Measurements from ENCODE around the gene SULT6B1.
"Not testable (repeated sequence)": the region's sequence is repeated elsewhere in the genome, so short reads cannot be mapped to it uniquely, and the experiment has no call there.

The SULT6B1 gene, protein sequence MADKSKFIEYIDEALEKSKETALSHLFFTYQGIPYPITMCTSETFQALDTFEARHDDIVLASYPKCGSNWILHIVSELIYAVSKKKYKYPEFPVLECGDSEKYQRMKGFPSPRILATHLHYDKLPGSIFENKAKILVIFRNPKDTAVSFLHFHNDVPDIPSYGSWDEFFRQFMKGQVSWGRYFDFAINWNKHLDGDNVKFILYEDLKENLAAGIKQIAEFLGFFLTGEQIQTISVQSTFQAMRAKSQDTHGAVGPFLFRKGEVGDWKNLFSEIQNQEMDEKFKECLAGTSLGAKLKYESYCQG

GRCh38 chr2:37188570-37188969 lies at the start of gene SULT6B1:
Gene SULT6B1, minus strand, starts transcription at chr2:37188670. Its CDS starts 30 bp downstream, at chr2:37188640.
- peaks cover 34% of the 10 kb centered on the region for H3K4me1 ChIP-seq (ENCODE audit: insufficient read depth, low read length)
- no peaks in the 10 kb centered on the region for H3K36me3 ChIP-seq (ENCODE audit: insufficient read depth, low read length)
- H3K9me3 ChIP-seq (ENCODE audit: control insufficient read depth, insufficient read depth, low read length), result no peaks in the 10 kb centered on the region
- no peak within 1 kb of the TSS for H3K9ac ChIP-seq (ENCODE audit: low read depth, low read length)

- peaks cover 22% of the 10 kb centered on the region for H3K36me3 ChIP-seq (ENCODE audit: insufficient read depth, low read length)
Measured at GRCh38 chr2:37232131-37232933, 43.9 kb upstream of the SULT6B1 start.

DNA sequence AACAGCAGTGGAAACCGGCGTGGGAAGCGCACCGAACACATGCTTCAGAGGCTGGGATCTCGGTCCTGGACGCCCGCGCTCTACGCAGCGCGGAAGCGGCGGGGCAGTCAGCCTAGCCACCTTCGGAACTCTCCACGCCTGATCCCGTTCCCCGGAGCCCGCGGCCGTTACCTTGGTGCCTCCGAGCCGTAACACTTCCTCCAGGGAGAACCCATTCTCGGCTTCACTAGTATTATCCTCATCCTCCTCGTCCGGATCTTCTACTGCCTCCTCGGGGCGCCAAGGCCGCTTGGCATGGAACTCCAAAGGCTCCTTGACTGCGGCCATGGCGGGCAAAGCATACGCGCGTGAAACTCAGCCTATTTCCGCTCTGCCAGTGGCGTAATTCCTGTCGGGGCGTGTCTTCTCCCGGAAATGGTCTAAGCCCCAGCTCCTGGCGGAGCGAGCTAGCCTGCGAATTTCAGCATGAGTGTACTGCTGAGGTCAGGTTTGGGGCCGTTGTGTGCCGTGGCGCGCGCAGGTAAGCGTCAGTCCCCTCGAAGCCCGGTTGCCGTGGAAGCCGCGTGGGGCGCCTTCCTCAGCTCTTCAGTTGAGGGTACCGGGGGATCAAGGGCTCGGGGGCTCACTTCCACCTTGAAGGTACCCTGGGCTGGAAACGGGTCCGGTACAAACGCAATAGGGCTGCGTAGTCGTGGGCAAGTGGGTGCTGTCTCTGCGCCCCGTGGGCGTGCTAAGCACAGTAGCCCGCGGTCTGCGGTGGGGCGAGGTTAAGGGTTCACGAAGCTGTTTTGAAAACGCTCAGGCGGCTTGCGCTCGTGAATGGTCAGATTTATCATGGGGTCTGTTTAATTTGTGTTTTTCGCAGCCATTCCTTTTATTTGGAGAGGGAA lies 43.0 kb upstream of the SULT6B1 start, which contains the start of the genes CEBPZ and NDUFAF7:
Gene CEBPZ (minus strand): TSS at position 356 of the 890 bp plus-strand sequence. CDS start 29 bp downstream, at position 327.
Gene NDUFAF7 (plus strand): TSS at position 418 of the 890 bp plus-strand sequence. CDS start 48 bp downstream, at position 466.
- Histone ChIP-seq H3K36me3 (ENCODE audit: insufficient read depth, low read length) (peaks cover 27% of the 10 kb centered on the region), H3K4me1 (ENCODE audit: insufficient read depth, low read length) (peaks cover 23% of the 10 kb centered on the region), H3K9ac (ENCODE audit: low read depth, low read length) (peak within 1 kb of the TSS; percentile 92), H3K9me3 (ENCODE audit: control insufficient read depth, insufficient read depth, low read length) (no peaks in the 10 kb centered on the region)

More at GRCh38 chr2:37232131-37232933, 43.9 kb upstream of the SULT6B1 start:
- peaks cover 17% of the 10 kb centered on the region for H3K4me1 ChIP-seq (ENCODE audit: insufficient read depth, low read length)
- H3K9ac ChIP-seq (ENCODE audit: low read depth, low read length), result peak overlapping the region; percentile 92
- no peaks in the 10 kb centered on the region for H3K9me3 ChIP-seq (ENCODE audit: control insufficient read depth, insufficient read depth, low read length)

DNA sequence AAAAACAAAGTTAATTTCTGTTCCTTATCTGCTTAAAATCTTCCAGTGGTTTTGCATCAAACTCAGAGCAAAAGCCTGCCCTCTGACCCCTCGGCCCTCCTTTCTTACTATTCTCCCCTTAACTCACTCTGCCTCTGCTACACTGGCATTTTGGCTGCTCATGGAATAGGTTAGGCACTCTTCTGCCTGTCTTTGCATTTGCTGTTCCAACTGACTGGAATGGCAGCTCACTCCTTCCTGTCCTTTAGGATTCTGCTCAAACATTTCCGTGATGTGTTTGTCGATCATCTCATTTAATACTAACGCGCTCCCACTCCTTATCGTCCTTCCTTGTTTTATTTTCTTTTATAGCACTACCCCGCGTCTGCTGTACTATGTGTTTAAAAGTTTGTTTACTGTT lies 42.1 kb upstream of the SULT6B1 start:
- peaks cover 27% of the 10 kb centered on the region for H3K36me3 ChIP-seq (ENCODE audit: insufficient read depth, low read length)
- peaks cover 23% of the 10 kb centered on the region for H3K4me1 ChIP-seq (ENCODE audit: insufficient read depth, low read length)
- H3K9me3 ChIP-seq (ENCODE audit: control insufficient read depth, insufficient read depth, low read length), result no peaks in the 10 kb centered on the region
- peak overlapping the region; percentile 92 for H3K9ac ChIP-seq (ENCODE audit: low read depth, low read length)

GRCh38 chr2:37228788-37229187 lies 40.3 kb upstream of the SULT6B1 start:
- H3K4me1 ChIP-seq (ENCODE audit: insufficient read depth, low read length), result peaks cover 30% of the 10 kb centered on the region
- H3K9ac ChIP-seq (ENCODE audit: low read depth, low read length), result no peak overlapping the region
- no peaks in the 10 kb centered on the region for H3K9me3 ChIP-seq (ENCODE audit: control insufficient read depth, insufficient read depth, low read length)
- H3K36me3 ChIP-seq (ENCODE audit: insufficient read depth, low read length), result peaks cover 23% of the 10 kb centered on the region

DNA sequence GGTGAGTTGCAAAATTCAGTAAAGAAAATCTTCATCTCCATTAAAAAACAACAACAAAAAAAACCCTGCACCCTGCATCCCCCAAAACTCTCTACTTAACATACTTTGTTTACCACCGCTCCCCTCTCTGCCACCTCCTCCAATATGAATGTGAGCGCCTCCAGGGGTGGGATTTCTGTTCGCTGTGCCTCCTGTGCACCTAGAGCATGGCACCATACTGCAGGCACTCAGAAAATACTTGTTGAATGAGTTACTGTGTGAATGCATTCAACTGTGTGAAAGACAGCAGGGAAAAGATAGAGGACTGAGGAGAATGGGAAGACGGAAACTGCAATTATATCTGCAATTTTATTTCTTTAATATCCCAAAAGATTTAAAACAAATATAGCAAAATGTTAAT lies 38.4 kb upstream of the SULT6B1 start:
- peak overlapping the region; percentile 30 for H3K9ac ChIP-seq (ENCODE audit: low read depth, low read length)
- H3K36me3 ChIP-seq (ENCODE audit: insufficient read depth, low read length), result peaks cover 31% of the 10 kb centered on the region
- H3K9me3 ChIP-seq (ENCODE audit: control insufficient read depth, insufficient read depth, low read length), result no peaks in the 10 kb centered on the region
- peaks cover 27% of the 10 kb centered on the region for H3K4me1 ChIP-seq (ENCODE audit: insufficient read depth, low read length)

- H3K9me3 ChIP-seq (ENCODE audit: control insufficient read depth, insufficient read depth, low read length), result not testable (repeated sequence)
- H3K36me3 ChIP-seq (ENCODE audit: insufficient read depth, low read length), result peaks cover 45% of the 10 kb centered on the region
- H3K9ac ChIP-seq (ENCODE audit: low read depth, low read length), result peak overlapping the region; percentile 17; the same call in 1 of the 2 replicates
- H3K4me1 ChIP-seq (ENCODE audit: insufficient read depth, low read length), result peaks cover 27% of the 10 kb centered on the region
Measured at GRCh38 chr2:37225129-37225528, 36.7 kb upstream of the SULT6B1 start.

DNA sequence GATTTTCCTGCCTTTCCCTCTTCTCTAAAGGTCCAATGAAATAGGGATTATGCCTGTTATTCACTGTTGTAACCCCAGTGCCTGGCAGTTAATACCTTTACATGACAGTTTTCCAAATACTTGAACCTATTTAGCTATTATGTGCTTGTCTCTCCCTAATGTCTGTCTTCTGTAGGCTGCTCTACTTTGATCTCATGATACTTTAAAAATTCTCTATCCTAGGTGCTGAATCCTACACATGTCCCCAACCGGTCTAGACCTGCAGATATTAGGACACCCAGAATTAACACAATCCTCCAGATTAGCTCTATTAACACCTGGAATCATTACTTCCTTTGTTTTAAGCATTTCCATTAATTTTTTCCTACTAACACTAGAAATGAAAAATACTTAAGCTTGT lies 35.6 kb upstream of the SULT6B1 start:
- Histone ChIP-seq H3K9me3 (ENCODE audit: control insufficient read depth, insufficient read depth, low read length) (no peaks in the 10 kb centered on the region), H3K36me3 (ENCODE audit: insufficient read depth, low read length) (peaks cover 46% of the 10 kb centered on the region), H3K9ac (ENCODE audit: low read depth, low read length) (no peak overlapping the region), H3K4me1 (ENCODE audit: insufficient read depth, low read length) (peaks cover 27% of the 10 kb centered on the region)

DNA sequence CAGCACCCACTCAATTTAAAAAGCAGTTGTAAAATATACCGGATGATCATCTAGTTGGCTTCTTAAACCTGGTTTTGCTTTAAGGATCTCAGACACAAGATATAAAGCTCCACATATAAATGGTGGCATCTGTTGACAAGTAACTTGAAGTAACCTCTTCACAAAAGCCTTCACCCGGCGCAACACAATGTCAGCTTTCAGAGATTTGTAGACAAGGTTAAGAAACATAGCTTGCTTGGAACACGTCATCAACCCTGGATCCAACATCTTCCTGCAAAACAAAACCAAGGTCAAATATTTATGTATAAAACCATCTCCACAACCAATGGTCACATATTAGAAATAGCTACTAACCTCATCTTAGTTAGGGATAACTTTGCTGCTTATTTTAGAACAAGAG lies 34.7 kb upstream of the SULT6B1 start:
- Histone ChIP-seq H3K36me3 (ENCODE audit: insufficient read depth, low read length) (peaks cover 44% of the 10 kb centered on the region), H3K9ac (ENCODE audit: low read depth, low read length) (no peak overlapping the region), H3K9me3 (ENCODE audit: control insufficient read depth, insufficient read depth, low read length) (no peaks in the 10 kb centered on the region), H3K4me1 (ENCODE audit: insufficient read depth, low read length) (peaks cover 21% of the 10 kb centered on the region)

DNA sequence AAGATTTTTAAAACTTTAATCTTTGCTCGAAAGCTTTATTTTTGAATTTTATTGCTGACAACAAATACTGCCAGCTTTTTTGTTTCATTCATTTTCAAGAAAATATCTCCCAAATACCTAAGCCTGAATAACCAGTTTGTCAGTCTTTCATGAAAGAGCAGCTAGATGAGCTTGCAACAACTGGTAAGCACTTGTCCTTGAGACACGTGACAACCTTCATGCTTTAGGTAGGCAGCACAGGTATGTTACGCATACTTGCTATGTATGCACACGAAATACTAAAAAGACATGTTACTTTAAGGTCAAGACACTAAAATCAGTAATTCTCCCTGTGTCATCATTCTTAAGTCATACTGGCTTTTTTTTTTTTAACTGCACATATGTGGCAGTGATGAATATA lies 30.6 kb upstream of the SULT6B1 start:
- Histone ChIP-seq H3K9me3 (ENCODE audit: control insufficient read depth, insufficient read depth, low read length) (no peaks in the 10 kb centered on the region), H3K36me3 (ENCODE audit: insufficient read depth, low read length) (peaks cover 47% of the 10 kb centered on the region), H3K4me1 (ENCODE audit: insufficient read depth, low read length) (no peaks in the 10 kb centered on the region)

GRCh38 chr2:37215250-37215649 lies 26.8 kb upstream of the SULT6B1 start:
- H3K9me3 ChIP-seq (ENCODE audit: control insufficient read depth, insufficient read depth, low read length), result peaks cover 3% of the 10 kb centered on the region; the same call in 1 of the 2 replicates
- H3K36me3 ChIP-seq (ENCODE audit: insufficient read depth, low read length), result peaks cover 39% of the 10 kb centered on the region
- H3K9ac ChIP-seq (ENCODE audit: low read depth, low read length), result no peak overlapping the region
- H3K4me1 ChIP-seq (ENCODE audit: insufficient read depth, low read length), result no peaks in the 10 kb centered on the region

More for the DNA sequence above, 30.6 kb upstream of the SULT6B1 start:
- H3K9ac ChIP-seq (ENCODE audit: low read depth, low read length), result no peak overlapping the region

- H3K9me3 ChIP-seq (ENCODE audit: control insufficient read depth, insufficient read depth, low read length), result peaks cover 17% of the 10 kb centered on the region
- H3K9ac ChIP-seq (ENCODE audit: low read depth, low read length), result no peak overlapping the region
- no peaks in the 10 kb centered on the region for H3K4me1 ChIP-seq (ENCODE audit: insufficient read depth, low read length)
- H3K36me3 ChIP-seq (ENCODE audit: insufficient read depth, low read length), result peaks cover 51% of the 10 kb centered on the region
Measured at GRCh38 chr2:37211939-37212338, 23.5 kb upstream of the SULT6B1 start.

GRCh38 chr2:37211212-37211611 lies 22.7 kb upstream of the SULT6B1 start:
- H3K4me1 ChIP-seq (ENCODE audit: insufficient read depth, low read length), result peaks cover 4% of the 10 kb centered on the region
- peaks cover 52% of the 10 kb centered on the region for H3K36me3 ChIP-seq (ENCODE audit: insufficient read depth, low read length)
- no peak overlapping the region for H3K9ac ChIP-seq (ENCODE audit: low read depth, low read length)
- H3K9me3 ChIP-seq (ENCODE audit: control insufficient read depth, insufficient read depth, low read length), result peaks cover 24% of the 10 kb centered on the region

- H3K9me3 ChIP-seq (ENCODE audit: control insufficient read depth, insufficient read depth, low read length), result peaks cover 29% of the 10 kb centered on the region
- peaks cover 43% of the 10 kb centered on the region for H3K36me3 ChIP-seq (ENCODE audit: insufficient read depth, low read length)
- not testable (repeated sequence) for H3K9ac ChIP-seq (ENCODE audit: low read depth, low read length)
- peaks cover 13% of the 10 kb centered on the region for H3K4me1 ChIP-seq (ENCODE audit: insufficient read depth, low read length)
Measured at GRCh38 chr2:37206760-37207159, 18.3 kb upstream of the SULT6B1 start.
